Subcutaneous adipose tissue (tissue), 4 donors: ENCODE results near the gene KNL1. TPM values are rescaled to one million over a fixed set of nuclear protein-coding genes. Genes with fewer than 3 reads are reported as not detected.

Source experiments
- CTCF ChIP-seq: fragments of 450-650 bp; IDR thresholded peaks from one replicate; pipeline ENCODE4 v1.5.1; 2016; ENCODE audit warnings: low read depth, mild to moderate bottlenecking, control low read depth, antibody characterized with exemption, moderate library complexity
- total RNA-seq, 4 donors: library from RNA; depleted of rRNA; stranded (reverse); fragments of >200 nt; gene quantifications; one replicate each; pipeline ENCODE4 v1.1.0, GENCODE V29; 2016

KNL1 gene
- total RNA-seq, 4 donors from 2014 or later = 0.19 to 3.7 (median 1.2) TPM

GRCh38 chr15:40591389-40591788, 2.7 kb upstream of the KNL1 start:
- no peak for TF ChIP-seq CTCF

GRCh38 chr15:40593165-40593564, 884 bp upstream of the KNL1 start:
- no peak for TF ChIP-seq CTCF

GRCh38 chr15:40594429-40594836, 384 bp downstream of the KNL1 start:
- no peak for TF ChIP-seq CTCF

- no peak for TF ChIP-seq CTCF
Measured at GRCh38 chr15:40595219-40595618, 1.2 kb downstream of the KNL1 start.

- no peak for TF ChIP-seq CTCF
Measured at GRCh38 chr15:40595773-40596172, 1.7 kb downstream of the KNL1 start.

GRCh38 chr15:40597024-40597423, 3.0 kb downstream of the KNL1 start:
- no peak for TF ChIP-seq CTCF

GRCh38 chr15:40598126-40598525, 4.1 kb downstream of the KNL1 start:
- TF ChIP-seq CTCF = no peak

GRCh38 chr15:40598672-40599071, 4.6 kb downstream of the KNL1 start:
- no peak for TF ChIP-seq CTCF
